Endothelial cell of umbilical vein (primary cell): ENCODE data around the gene FLNB. TPM values are rescaled to one million over a fixed set of nuclear protein-coding genes. Genes with fewer than 3 reads are reported as not detected.

Experiments
- BruUV-seq: library from RNA; stranded (reverse); fragments of 400-500 nt; replicated peaks from 2 replicates; lab custom pipeline; 2021; lab: Mats Ljungman, UMichigan
- CTCF ChIA-PET: fragments of 300-600, 350-600 bp; sonication (Branson Sonifier 250); formaldehyde crosslinking; loops from one replicate; lab custom pipeline; 2021; ENCODE audit warnings: antibody characterized with exemption, inconsistent platforms; lab: Charles Lee
- POLR2A ChIA-PET: fragments of 300-600, 350-600 bp; sonication (Branson Sonifier 250); formaldehyde crosslinking; loops from one replicate; lab custom pipeline; 2021; ENCODE audit warnings: antibody characterized with exemption, inconsistent platforms; lab: Charles Lee
- DNase-seq: peaks from one replicate; pipeline ENCODE4 v3.0.0-alpha.2; 2011; ENCODE audit warnings: low read depth, low spot score
- FAIRE-seq: peaks from 2 replicates; lab custom pipeline; 2011; peaks lifted over from hg19 to GRCh38; lab: Jason Lieb, UNC
- H2AFZ ChIP-seq: 2 replicates; pipeline ENCODE4 v1.6.0; 2012; ENCODE audit warnings: low read depth, low read length, control low read depth, inconsistent platforms
- H3K27ac ChIP-seq: 2 replicates; pipeline ENCODE4 v1.5.1; 2011; ENCODE audit warnings: low read depth, mild to moderate bottlenecking, control low read depth, low read length, moderate library complexity; ENCODE audit not compliant: insufficient read depth
- H3K27me3 ChIP-seq, 2 experiments: 2 replicates each; pipeline versions ENCODE4 v1.6.0 to v1.6.1; 2011; ENCODE audit warnings: low read length in 2 of 2, mixed read lengths in 1 of 2; ENCODE audit not compliant: control insufficient read depth in 2 of 2, insufficient read depth in 2 of 2
- H3K36me3 ChIP-seq, 2 experiments: 2 replicates in 1 of 2; 3 replicates in 1 of 2; pipeline ENCODE4 v1.5.1; 2011; ENCODE audit warnings: low read length in 2 of 2, mild to moderate bottlenecking in 1 of 2, moderate library complexity in 1 of 2; ENCODE audit not compliant: control insufficient read depth in 2 of 2, insufficient read depth in 2 of 2; ENCODE audit errors: extremely low read depth in 1 of 2
- H3K4me1 ChIP-seq: 3 replicates; pipeline ENCODE4 v1.5.1; 2011; ENCODE audit warnings: mild to moderate bottlenecking, low read length; ENCODE audit not compliant: control insufficient read depth, insufficient read depth; ENCODE audit errors: extremely low read depth
- H3K4me2 ChIP-seq: 2 replicates; pipeline ENCODE4 v1.6.1; 2011; ENCODE audit warnings: low read length, control low read depth, mixed read lengths; ENCODE audit not compliant: insufficient read depth
- H3K4me3 ChIP-seq, 3 experiments: fragments of 200-600 bp in 1 of 3; sonication (generic), shearing (Covaris generic) in 1 of 3; replicated peaks in 1 of 3; 2 replicates each; pipeline ENCODE4 v1.5.1; 2011 to 2016; ENCODE audit warnings: control low read depth in 3 of 3, low read length in 3 of 3, mild to moderate bottlenecking in 2 of 3, inconsistent platforms in 1 of 3, low read depth in 1 of 3, moderate library complexity in 1 of 3; ENCODE audit not compliant: insufficient read depth in 1 of 3
- H3K79me2 ChIP-seq: 2 replicates; pipeline ENCODE4 v1.6.0; 2012; ENCODE audit warnings: low read length, inconsistent platforms; ENCODE audit not compliant: control insufficient read depth, insufficient read depth
- H3K9ac ChIP-seq: replicated peaks from 2 replicates; pipeline ENCODE3; 2011; ENCODE audit warnings: low read length, control low read depth; ENCODE audit not compliant: insufficient read depth; ENCODE audit errors: extremely low read depth
- H3K9me1 ChIP-seq: replicated peaks from 3 replicates; pipeline ENCODE4 v1.6.0; 2011; ENCODE audit warnings: mild to moderate bottlenecking, low read length; ENCODE audit not compliant: control insufficient read depth, insufficient read depth; ENCODE audit errors: extremely low read depth
- H3K9me3 ChIP-seq: replicated peaks from 2 replicates; pipeline ENCODE4 v1.5.1; 2012; ENCODE audit warnings: low read length, inconsistent platforms; ENCODE audit not compliant: control insufficient read depth, insufficient read depth
- H4K20me1 ChIP-seq: replicated peaks from 2 replicates; pipeline ENCODE3; 2011; ENCODE audit warnings: mild to moderate bottlenecking, low read length; ENCODE audit not compliant: control insufficient read depth, insufficient read depth; ENCODE audit errors: extremely low read depth
- CTCF ChIP-seq, 2 donors: IDR thresholded peaks; 1 replicate in 1 of 2; 2 replicates in 1 of 2; pipeline ENCODE4 v1.5.1; 2011; ENCODE audit warnings: low read length in 2 of 2, mild to moderate bottlenecking in 2 of 2, moderate library complexity in 2 of 2, control low read depth in 1 of 2, inconsistent platforms in 1 of 2, low read depth in 1 of 2; ENCODE audit not compliant: insufficient read depth in 1 of 2; ENCODE audit errors: extremely low read depth in 1 of 2
- EZH2 ChIP-seq: IDR thresholded peaks from 2 replicates; pipeline ENCODE4 v1.6.1; 2012; ENCODE audit warnings: borderline replicate concordance, low read depth, mild to moderate bottlenecking, moderate library complexity, low read length, inconsistent platforms; ENCODE audit not compliant: severe bottlenecking
- FOS ChIP-seq: IDR thresholded peaks from 2 replicates; pipeline ENCODE4 v1.6.1; 2011; ENCODE audit warnings: mild to moderate bottlenecking, low read length, moderate library complexity, borderline replicate concordance; ENCODE audit not compliant: insufficient read depth
- GATA2 ChIP-seq: IDR thresholded peaks from 2 replicates; pipeline ENCODE4 v1.7.0; 2011; ENCODE audit warnings: low read depth, mild to moderate bottlenecking, moderate library complexity, mixed read lengths, low read length; ENCODE audit not compliant: insufficient read length, insufficient read depth
- JUN ChIP-seq: IDR thresholded peaks from 2 replicates; pipeline ENCODE4 v1.6.1; 2011; ENCODE audit warnings: borderline replicate concordance, low read depth; ENCODE audit not compliant: insufficient read length, insufficient read depth
- MAX ChIP-seq: IDR thresholded peaks from 2 replicates; pipeline ENCODE4 v1.6.1; 2011; ENCODE audit not compliant: insufficient read depth, insufficient read length
- MYC ChIP-seq: IDR thresholded peaks from one replicate; pipeline ENCODE4 v1.6.1; 2011; ENCODE audit warnings: mild to moderate bottlenecking, low read depth, low read length
- POLR2A ChIP-seq: IDR thresholded peaks from 2 replicates; pipeline ENCODE4 v1.6.1; 2012; ENCODE audit warnings: low read depth, mild to moderate bottlenecking, control low read depth, low read length
- POLR2AphosphoS5 ChIP-seq: IDR thresholded peaks from 2 replicates; pipeline ENCODE4 v1.6.1; 2012; ENCODE audit warnings: low read depth, mild to moderate bottlenecking, control low read depth, low read length, moderate library complexity; ENCODE audit not compliant: insufficient read depth
- dilution Hi-C: fragments of 300-500 bp; cut with MboI; formaldehyde crosslinking; loops from one replicate; pipeline ENCODE4 v1.15.0; 2019; ENCODE audit warnings: low sequenced_read_pairs; ENCODE audit not compliant: extremely low pct_ligation_motif_present
- intact Hi-C: fragments of 100-400 bp; cut with micrococcal nuclease; formaldehyde crosslinking; loops from one replicate; pipeline ENCODE4 v1.10.0; 2022
- polyA plus RNA-seq, 4 experiments: library from polyadenylated mRNA; depleted of rRNA in 3 of 4; stranded (reverse) in 3 of 4; unstranded in 1 of 4; fragments of >200 nt; gene quantifications; 2 replicates each; pipeline versions ENCODE4 v1.2.1 to v1.2.3, GENCODE V29; 2011 to 2012; ENCODE audit warnings: missing spikeins in 1 of 4
- total RNA-seq: library from RNA; stranded (reverse); gene quantifications from 2 replicates; pipeline ENCODE4 v1.2.3, GENCODE V29; 2021

Gene FLNB
- total and polyA plus RNA-seq, 2 donors (not counting 3 experiments of a cell fraction or from before 2014, with no cell fraction given): 479 to 670 TPM

GRCh38 chr3:58214484-58215316, 206.5 kb downstream of the FLNB start:
- H3K9ac ChIP-seq: no peak overlapping the region
- no peak for TF ChIP-seq POLR2A
- no peak for TF ChIP-seq GATA2
- TF ChIP-seq MYC: no peak
- no peak for TF ChIP-seq EZH2
- no peak for TF ChIP-seq POLR2AphosphoS5
- TF ChIP-seq FOS: no peak
- TF ChIP-seq CTCF (IDR thresholded peaks at IDR 0.05; ENCODE audit: extremely low read depth in 1 of 2, insufficient read depth in 1 of 2, low read depth in 1 of 2, low read length in 2 of 2): no peak
- TF ChIP-seq JUN: no peak
- no peak for TF ChIP-seq MAX
- H3K27me3 ChIP-seq: no peaks in the 10 kb centered on the region
- H3K9me3 ChIP-seq: no peaks in the 10 kb centered on the region
- H3K79me2 ChIP-seq: no peaks in the 10 kb centered on the region
- ChIA-PET CTCF (interaction anchor here (1.4 to 9.0 kb wide), 4 partner anchors 24 to 37 kb away, joined by 4 to 72 read pairs (median 28); no protein-coding TSS in a partner anchor), POLR2A (interaction anchor here (0.6 kb wide), 1 partner anchor 22 kb away, joined by 3 read pairs; no protein-coding TSS in a partner anchor)
- H4K20me1 ChIP-seq: no peaks in the 10 kb centered on the region
- H3K4me1 ChIP-seq: peaks cover 7% of the 10 kb centered on the region
- intact Hi-C loops: no loop called here
- no peak overlapping the region for H3K4me2 ChIP-seq
- H3K36me3 ChIP-seq: no peaks in the 10 kb centered on the region
- no peaks in the 10 kb centered on the region for H3K9me1 ChIP-seq
- no peak overlapping the region for H3K27ac ChIP-seq
- BruUV-seq: no TSS peak
- H2AFZ ChIP-seq: no peak overlapping the region
- no peak for DNase-seq
- no peak overlapping the region for H3K4me3 ChIP-seq
- no peak for FAIRE-seq
- dilution Hi-C loops: no loop called here
